Naive thymus-derived CD8-positive, alpha-beta T cell (primary cell): ENCODE measurements around the gene POFUT2. TPM values are rescaled to one million over a fixed set of nuclear protein-coding genes. Genes with fewer than 3 reads are reported as not detected.
A peak's percentile ranks its signal among the peaks of the same experiment; 100 is the strongest.
"Not testable (repeated sequence)": the region's sequence is repeated elsewhere in the genome, so short reads cannot be mapped to it uniquely, and the experiment has no call there.

Source experiments
- ATAC-seq, 2 donors: fragments of 150-1000 bp; cut with Tn5 transposase in 1 of 2; sonication (Bioruptor Pico), chemical (Tn5 transposase) in 1 of 2; 1 replicate in 1 of 2; 2 replicates in 1 of 2; pipeline ENCODE4 v1.10.0; 2021; ENCODE audit warnings: mild to moderate bottlenecking in 2 of 2, moderate library complexity in 2 of 2
- POLR2A ChIA-PET: fragments of 350-600 bp; sonication (Branson Sonifier 250); formaldehyde crosslinking; loops from one replicate; lab custom pipeline; 2021; ENCODE audit warnings: antibody characterized with exemption; lab: Charles Lee
- DNase-seq, 10 donors: peaks; one replicate each; pipeline versions ENCODE4 v3.0.0 to v3.0.0-alpha.2; 2020 to 2022
- H3K27ac Mint-ChIP-seq, 10 donors: one replicate each; pipeline ENCODE4 v1.8.0; 2020 to 2022; ENCODE audit warnings: mild to moderate bottlenecking in 10 of 10, mixed read lengths in 10 of 10, moderate library complexity in 4 of 10, inconsistent platforms in 1 of 10
- H3K27me3 Mint-ChIP-seq, 5 donors: one replicate each; pipeline ENCODE4 v1.8.0; 2021 to 2022; ENCODE audit warnings: mixed read lengths in 5 of 5
- H3K36me3 Mint-ChIP-seq, 3 donors: one replicate each; pipeline ENCODE4 v1.8.0; 2020 to 2022; ENCODE audit warnings: mixed read lengths in 3 of 3, mild to moderate bottlenecking in 2 of 3, inconsistent platforms in 1 of 3
- H3K4me1 Mint-ChIP-seq, 4 donors: one replicate each; pipeline ENCODE4 v1.8.0; 2021 to 2022; ENCODE audit warnings: mixed read lengths in 4 of 4
- H3K4me3 Mint-ChIP-seq, 10 donors: one replicate each; pipeline ENCODE4 v1.8.0; 2020 to 2022; ENCODE audit warnings: mild to moderate bottlenecking in 10 of 10, mixed read lengths in 10 of 10, moderate library complexity in 6 of 10, inconsistent platforms in 1 of 10
- H3K9me3 Mint-ChIP-seq, 9 donors: one replicate each; pipeline ENCODE4 v1.8.0; 2020 to 2022; ENCODE audit warnings: mixed read lengths in 9 of 9, mild to moderate bottlenecking in 3 of 9, inconsistent platforms in 1 of 9, moderate library complexity in 1 of 9
- polyA plus RNA-seq, 3 donors: library from polyadenylated mRNA; unstranded; fragments of 300-500 nt; fragmentation: Illumina TruSeq; gene quantifications; one replicate each; pipeline ENCODE4 v1.2.3, GENCODE V29; 2021
- total RNA-seq, 8 experiments: library from RNA in 2 of 8; stranded (reverse) in 2 of 8; gene quantifications; one replicate each; pipeline ENCODE4 v1.2.3 and lab custom pipeline; 2021 to 2026

Gene POFUT2
- total and polyA plus RNA-seq, 5 experiments from 2014 or later, result 2.7 to 44.7 (median 5.5) TPM

GRCh38 chr21:45315676-45316470 is 28.2 kb upstream of the POFUT2 start:
- H3K9me3 Mint-ChIP-seq, result peaks cover 0 to 10% (median 0%) of the 10 kb centered on the region in 9 donors

GRCh38 chr21:45313682-45314081 is 26.0 kb upstream of the POFUT2 start:
- DNase-seq (no peak), ATAC-seq (no peak)
- H3K4me3 Mint-ChIP-seq, result no peak overlapping the region
- H3K4me1 Mint-ChIP-seq, result peaks cover 5 to 8% (median 7%) of the 10 kb centered on the region in 4 donors
- peaks cover 0 to 10% (median 0%) of the 10 kb centered on the region in 9 donors for H3K9me3 Mint-ChIP-seq
- H3K27ac Mint-ChIP-seq, result no peak overlapping the region
- H3K27me3 Mint-ChIP-seq, result peaks cover 0 to 6% (median 1%) of the 10 kb centered on the region in 5 donors
- POLR2A ChIA-PET, result no interaction called here
- H3K36me3 Mint-ChIP-seq, result no peaks in the 10 kb centered on the region

More at GRCh38 chr21:45315676-45316470, 28.2 kb upstream of the POFUT2 start:
- not testable (repeated sequence) for H3K27me3 Mint-ChIP-seq, DNase-seq, H3K36me3 Mint-ChIP-seq, H3K27ac Mint-ChIP-seq, ATAC-seq
- H3K4me3 Mint-ChIP-seq, result peak overlapping the region in 1 of 10 donors; percentile 24
- POLR2A ChIA-PET, result interaction anchor here (1.2 kb wide), 1 partner anchor 10 kb away, joined by 4 read pairs; no protein-coding TSS in a partner anchor
- peaks cover 0 to 11% (median 2%) of the 10 kb centered on the region in 4 donors for H3K4me1 Mint-ChIP-seq

GRCh38 chr21:45313015-45313414 is 25.3 kb upstream of the POFUT2 start:
- Mint-ChIP-seq H3K4me3 (no peak overlapping the region), H3K4me1 (peaks cover 7 to 12% (median 10%) of the 10 kb centered on the region in 4 donors), H3K9me3 (peaks cover 0 to 10% (median 0%) of the 10 kb centered on the region in 9 donors), H3K27ac (no peak overlapping the region), H3K27me3 (peaks cover 0 to 6% (median 1%) of the 10 kb centered on the region in 5 donors), H3K36me3 (no peaks in the 10 kb centered on the region)
- DNase-seq (no peak), ATAC-seq (no peak)
- POLR2A ChIA-PET, result no interaction called here

- ATAC-seq (no peak), DNase-seq (no peak)
- no peak overlapping the region for H3K4me3 Mint-ChIP-seq
- POLR2A ChIA-PET, result no interaction called here
- H3K36me3 Mint-ChIP-seq, result no peaks in the 10 kb centered on the region
- H3K27me3 Mint-ChIP-seq, result peaks cover 0 to 6% (median 3%) of the 10 kb centered on the region in 5 donors
- H3K4me1 Mint-ChIP-seq, result peaks cover 7 to 14% (median 11%) of the 10 kb centered on the region in 4 donors
- peaks cover 0 to 10% (median 0%) of the 10 kb centered on the region in 9 donors for H3K9me3 Mint-ChIP-seq
- no peak overlapping the region for H3K27ac Mint-ChIP-seq
These were observed 24.6 kb upstream of the POFUT2 start for GRCh38 chr21:45312296-45312695.

- no peak for ATAC-seq
- POLR2A ChIA-PET, result no interaction called here
- Mint-ChIP-seq H3K36me3 (no peaks in the 10 kb centered on the region), H3K27me3 (peaks cover 0 to 6% (median 3%) of the 10 kb centered on the region in 5 donors), H3K4me3 (no peak overlapping the region), H3K9me3 (peaks cover 0 to 10% (median 0%) of the 10 kb centered on the region in 9 donors), H3K4me1 (peaks cover 9 to 17% (median 12%) of the 10 kb centered on the region in 4 donors), H3K27ac (no peak overlapping the region)
- peak in 1 of 10 donors; percentile 34 for DNase-seq
These were observed 22.8 kb upstream of the POFUT2 start for GRCh38 chr21:45310459-45310858.

- H3K9me3 Mint-ChIP-seq, result peaks cover 0 to 10% (median 0%) of the 10 kb centered on the region in 9 donors
- H3K36me3 Mint-ChIP-seq, result no peaks in the 10 kb centered on the region
- H3K4me1 Mint-ChIP-seq, result peaks cover 9 to 20% (median 14%) of the 10 kb centered on the region in 4 donors
- H3K27me3 Mint-ChIP-seq, result peaks cover 0 to 6% (median 3%) of the 10 kb centered on the region in 5 donors
- no peak for ATAC-seq
- POLR2A ChIA-PET, result no interaction called here
- H3K27ac Mint-ChIP-seq, result peak overlapping the region in 1 of 10 donors; percentile 38
- no peak overlapping the region for H3K4me3 Mint-ChIP-seq
- peak in 1 of 10 donors; percentile 8 for DNase-seq
These were observed 22.3 kb upstream of the POFUT2 start for GRCh38 chr21:45309987-45310381.

- DNase-seq (peak in 3 of 10 donors; percentile 31 to 39 (median 36)), ATAC-seq (peak in 1 of 2 donors; percentile 34)
- Mint-ChIP-seq H3K4me3 (no peak overlapping the region), H3K36me3 (no peaks in the 10 kb centered on the region), H3K27ac (peak overlapping the region in 7 of 10 donors; percentile 10 to 73 (median 37)), H3K9me3 (peaks cover 0 to 10% (median 0%) of the 10 kb centered on the region in 9 donors), H3K4me1 (peaks cover 11 to 25% (median 18%) of the 10 kb centered on the region in 4 donors), H3K27me3 (peaks cover 0 to 6% (median 3%) of the 10 kb centered on the region in 5 donors)
- POLR2A ChIA-PET, result interaction anchor here (0.9 kb wide), 1 partner anchor 13 kb away, joined by 3 read pairs; no protein-coding TSS in a partner anchor
These were observed 21.6 kb upstream of the POFUT2 start for GRCh38 chr21:45309069-45309986.

- Mint-ChIP-seq H3K27me3 (peaks cover 0 to 6% (median 2%) of the 10 kb centered on the region in 5 donors), H3K4me3 (no peak overlapping the region), H3K4me1 (peaks cover 12 to 26% (median 20%) of the 10 kb centered on the region in 4 donors), H3K36me3 (no peaks in the 10 kb centered on the region), H3K9me3 (peaks cover 0 to 10% (median 0%) of the 10 kb centered on the region in 9 donors), H3K27ac (peak overlapping the region in 5 of 10 donors; percentile 25 to 62 (median 37))
- ATAC-seq (no peak), DNase-seq (peak in 1 of 10 donors; percentile 63)
- POLR2A ChIA-PET, result interaction anchor here (0.9 kb wide), 1 partner anchor 14 kb away, joined by 3 read pairs; no protein-coding TSS in a partner anchor
These were observed 20.7 kb upstream of the POFUT2 start for GRCh38 chr21:45308194-45309068.

- H3K9me3 Mint-ChIP-seq, result peaks cover 0 to 10% (median 0%) of the 10 kb centered on the region in 9 donors
- H3K36me3 Mint-ChIP-seq, ATAC-seq, DNase-seq, POLR2A ChIA-PET, H3K4me3 Mint-ChIP-seq, H3K27me3 Mint-ChIP-seq: not testable (repeated sequence)
- H3K27ac Mint-ChIP-seq, result peak overlapping the region in 1 of 10 donors; percentile 59
- H3K4me1 Mint-ChIP-seq, result peaks cover 12 to 29% (median 20%) of the 10 kb centered on the region in 4 donors
These were observed 20.0 kb upstream of the POFUT2 start for GRCh38 chr21:45307597-45308158.

- peaks cover 12 to 33% (median 25%) of the 10 kb centered on the region in 4 donors for H3K4me1 Mint-ChIP-seq
- peak overlapping the region in 1 of 10 donors; percentile 27 for H3K27ac Mint-ChIP-seq
- DNase-seq (peak in 1 of 10 donors; percentile 55), ATAC-seq (no peak)
- H3K27me3 Mint-ChIP-seq, result peaks cover 0 to 6% (median 1%) of the 10 kb centered on the region in 5 donors
- H3K36me3 Mint-ChIP-seq, result no peaks in the 10 kb centered on the region
- POLR2A ChIA-PET, result interaction anchor here (1.3 kb wide), 1 partner anchor 16 kb away, joined by 3 read pairs; no protein-coding TSS in a partner anchor
- H3K9me3 Mint-ChIP-seq, result peaks cover 0 to 5% (median 0%) of the 10 kb centered on the region in 9 donors
- no peak overlapping the region for H3K4me3 Mint-ChIP-seq
These were observed 19.3 kb upstream of the POFUT2 start for GRCh38 chr21:45306832-45307571.
